Epithelial cell of proximal tubule (primary cell): Measurements from ENCODE around the gene MGAT1. TPM values are rescaled to one million over a fixed set of nuclear protein-coding genes. Genes with fewer than 3 reads are reported as not detected.

Source experiments
- DNase-seq: peaks from one replicate; pipeline ENCODE4 v3.0.0-alpha.2; 2011; ENCODE audit warnings: low read depth
- H3K4me3 ChIP-seq: 2 replicates; pipeline ENCODE4 v1.5.1; 2011; ENCODE audit warnings: low read depth, mild to moderate bottlenecking, low read length
- total RNA-seq: library from RNA; depleted of rRNA; stranded (reverse); fragments of >200 nt; gene quantifications from 2 replicates; pipeline ENCODE4 v1.2.3, GENCODE V29; 2015
- TF ChIP-seq, protein P1 (sequence below): conservative IDR thresholded peaks from 2 replicates; pipeline ENCODE4 v1.5.1; 2012; ENCODE audit warnings: low read depth, mild to moderate bottlenecking, low read length

Gene MGAT1
- total RNA-seq, 1 donor from 2014 or later = 71.7 TPM

- TF ChIP-seq, protein P1, sequence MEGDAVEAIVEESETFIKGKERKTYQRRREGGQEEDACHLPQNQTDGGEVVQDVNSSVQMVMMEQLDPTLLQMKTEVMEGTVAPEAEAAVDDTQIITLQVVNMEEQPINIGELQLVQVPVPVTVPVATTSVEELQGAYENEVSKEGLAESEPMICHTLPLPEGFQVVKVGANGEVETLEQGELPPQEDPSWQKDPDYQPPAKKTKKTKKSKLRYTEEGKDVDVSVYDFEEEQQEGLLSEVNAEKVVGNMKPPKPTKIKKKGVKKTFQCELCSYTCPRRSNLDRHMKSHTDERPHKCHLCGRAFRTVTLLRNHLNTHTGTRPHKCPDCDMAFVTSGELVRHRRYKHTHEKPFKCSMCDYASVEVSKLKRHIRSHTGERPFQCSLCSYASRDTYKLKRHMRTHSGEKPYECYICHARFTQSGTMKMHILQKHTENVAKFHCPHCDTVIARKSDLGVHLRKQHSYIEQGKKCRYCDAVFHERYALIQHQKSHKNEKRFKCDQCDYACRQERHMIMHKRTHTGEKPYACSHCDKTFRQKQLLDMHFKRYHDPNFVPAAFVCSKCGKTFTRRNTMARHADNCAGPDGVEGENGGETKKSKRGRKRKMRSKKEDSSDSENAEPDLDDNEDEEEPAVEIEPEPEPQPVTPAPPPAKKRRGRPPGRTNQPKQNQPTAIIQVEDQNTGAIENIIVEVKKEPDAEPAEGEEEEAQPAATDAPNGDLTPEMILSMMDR = no peak
- no peak for DNase-seq
- no peak overlapping the region for H3K4me3 ChIP-seq
These were observed 41.8 kb upstream of the MGAT1 start for GRCh38 chr5:180844432-180844831.

DNA sequence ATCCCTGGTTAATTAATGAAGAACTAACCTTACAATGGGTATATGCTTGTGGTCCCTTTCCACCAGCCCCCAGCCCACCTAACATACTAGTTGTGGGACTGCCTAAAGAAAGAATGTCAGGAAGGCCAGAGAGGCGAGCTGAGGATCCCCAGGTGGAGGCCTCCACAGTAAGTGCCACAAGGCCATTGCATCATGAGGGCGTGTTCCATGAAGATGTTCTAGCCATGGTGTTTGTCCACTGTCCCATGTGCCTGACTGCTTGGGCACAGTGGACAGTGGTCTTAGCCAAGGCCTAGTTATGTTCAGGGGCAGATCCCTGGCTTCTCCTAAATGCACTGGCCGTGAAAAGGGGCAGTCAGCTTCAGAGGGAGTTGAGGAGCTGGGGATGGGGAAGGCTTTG, 37.3 kb upstream of the MGAT1 start:
- TF ChIP-seq, protein P1 = no peak
- H3K4me3 ChIP-seq = no peak overlapping the region
- no peak for DNase-seq

- no peak overlapping the region for H3K4me3 ChIP-seq
- DNase-seq = no peak
- TF ChIP-seq, protein P1 = no peak
These were observed 36.6 kb upstream of the MGAT1 start for GRCh38 chr5:180839227-180839626.

DNA sequence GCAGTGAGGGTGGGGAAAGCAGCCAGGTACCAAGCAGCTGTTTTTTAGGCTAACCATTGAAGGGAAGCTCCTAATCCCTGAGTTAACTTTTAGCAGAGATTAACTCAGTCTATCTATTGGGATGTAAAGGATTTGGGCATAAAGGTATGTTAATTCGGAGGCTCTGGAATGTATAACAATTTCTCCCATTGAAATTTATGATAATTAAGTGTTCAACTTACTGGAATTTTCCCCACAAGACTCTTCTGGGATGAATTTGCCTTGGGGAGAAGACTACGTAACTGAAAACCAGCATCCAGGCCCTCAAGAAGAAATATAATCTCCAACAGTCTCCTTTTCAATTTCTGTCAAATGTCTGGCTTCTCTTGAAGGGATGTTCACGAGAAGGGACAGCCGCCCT, 34.9 kb upstream of the MGAT1 start:
- no peak overlapping the region for H3K4me3 ChIP-seq
- TF ChIP-seq, protein P1 = no peak
- DNase-seq = no peak

DNA sequence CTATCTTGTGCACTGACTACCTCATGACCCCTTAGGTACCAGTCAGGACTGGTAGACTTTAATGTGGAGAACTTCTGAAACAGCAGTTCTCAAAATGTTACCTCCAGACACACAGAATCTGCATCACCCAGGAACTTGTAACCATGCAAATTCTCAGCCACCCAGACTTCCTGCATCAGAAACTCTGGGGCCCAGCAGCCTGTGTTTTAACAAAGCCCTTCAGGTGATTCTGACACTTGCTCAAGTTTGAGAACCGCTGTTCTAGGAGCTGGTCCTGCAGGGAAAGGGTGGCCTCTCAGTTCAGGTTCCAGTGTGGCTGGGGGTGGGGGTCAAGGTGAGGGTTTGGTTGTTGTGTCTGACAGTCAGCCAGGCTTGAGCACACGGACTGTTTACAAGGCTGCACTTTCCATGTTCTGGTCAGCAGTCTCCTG, 30.0 kb upstream of the MGAT1 start:
- peak overlapping the region; percentile 74 for H3K4me3 ChIP-seq
- no peak for DNase-seq
- TF ChIP-seq, protein P1 = no peak

DNA sequence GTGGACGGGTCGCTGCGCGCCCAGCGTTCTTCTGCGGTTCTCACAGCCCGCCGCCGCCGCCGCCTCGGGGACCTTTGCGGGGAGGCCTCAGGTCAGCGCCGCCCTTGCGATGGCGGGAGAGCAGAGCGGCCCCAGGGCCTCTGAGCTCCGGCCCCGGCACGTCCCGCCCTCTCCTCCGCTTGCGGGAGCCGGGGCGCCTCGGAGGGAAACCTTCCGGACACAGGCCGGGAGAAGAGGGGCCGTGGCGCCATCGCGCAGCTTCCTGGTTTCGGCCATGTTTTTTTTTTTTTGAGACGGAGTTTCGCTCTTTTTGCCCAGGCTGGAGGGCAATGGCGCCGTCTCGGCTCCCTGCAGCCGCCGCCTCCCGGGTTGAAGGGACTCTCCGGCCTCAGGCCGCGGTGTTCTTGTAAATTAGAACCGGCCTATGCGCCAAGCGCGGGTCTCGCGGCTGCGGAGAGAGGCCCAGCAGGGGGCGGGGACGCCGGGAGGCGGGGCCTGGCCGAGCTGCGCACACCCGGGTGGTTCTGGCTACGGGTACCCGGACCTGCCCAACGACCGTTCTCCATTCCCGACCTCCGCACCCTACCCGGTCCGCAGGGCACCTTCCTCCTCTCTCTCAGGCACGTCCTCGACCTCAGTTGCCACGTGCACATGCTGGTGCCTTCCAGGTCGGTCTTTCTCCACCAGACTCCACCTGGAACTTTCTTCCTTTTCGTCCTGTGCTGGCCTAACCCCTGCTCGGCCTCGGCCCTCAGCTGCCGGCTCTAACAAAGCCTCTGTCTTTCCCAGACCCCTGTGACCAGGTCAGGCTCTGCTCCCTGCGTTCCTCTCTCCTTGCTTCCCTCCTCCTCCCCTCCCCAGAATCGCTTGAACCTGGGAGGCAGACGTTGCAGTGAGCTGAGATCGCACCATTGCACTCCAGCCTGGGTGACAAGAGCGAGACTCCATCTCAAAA, 28.8 kb upstream of the MGAT1 start:
- TF ChIP-seq, protein P1 = peak; percentile 13
- no peak for DNase-seq

More for the DNA sequence above, 28.8 kb upstream of the MGAT1 start:
- H3K4me3 ChIP-seq = peak overlapping the region; percentile 74
